IPS-20b (cell line): ENCODE data around the gene OPTC.
"Not testable (repeated sequence)": the region's sequence is repeated elsewhere in the genome, so short reads cannot be mapped to it uniquely, and the experiment has no call there.

Experiments
- H3K27ac ChIP-seq: one replicate; pipeline ENCODE4 v1.5.1; 2013; ENCODE audit warnings: low read length
- H3K27me3 ChIP-seq: 2 replicates; pipeline ENCODE4 v1.6.1; 2013; ENCODE audit warnings: mild to moderate bottlenecking, low read length, inconsistent platforms; ENCODE audit not compliant: insufficient read depth
- H3K36me3 ChIP-seq: 2 replicates; pipeline ENCODE4 v1.6.1; 2013; ENCODE audit warnings: low read depth, mild to moderate bottlenecking, inconsistent platforms, low read length, moderate library complexity; ENCODE audit not compliant: insufficient read depth
- H3K4me1 ChIP-seq: 2 replicates; pipeline ENCODE4 v1.6.1; 2013; ENCODE audit warnings: mild to moderate bottlenecking, control low read depth, inconsistent platforms, low read length, moderate library complexity; ENCODE audit not compliant: insufficient read depth
- H3K4me3 ChIP-seq: 2 replicates; pipeline ENCODE4 v1.5.1; 2013; ENCODE audit warnings: mild to moderate bottlenecking, low read length, inconsistent platforms
- H3K9ac ChIP-seq: 2 replicates; pipeline ENCODE4 v1.6.1; 2013; ENCODE audit warnings: low read depth, mild to moderate bottlenecking, inconsistent platforms, low read length, moderate library complexity
- H3K9me3 ChIP-seq: 2 replicates; pipeline ENCODE4 v1.6.1; 2013; ENCODE audit warnings: mild to moderate bottlenecking, low read depth, low read length, inconsistent platforms; ENCODE audit not compliant: insufficient read depth

Gene OPTC

GRCh38 chr1:203511513-203511912, 17.6 kb downstream of the OPTC start:
- no peak overlapping the region for H3K4me3 ChIP-seq
- H3K9me3 ChIP-seq, result no peaks in the 10 kb centered on the region
- no peak overlapping the region for H3K27ac ChIP-seq
- peaks cover 43% of the 10 kb centered on the region for H3K4me1 ChIP-seq
- H3K9ac ChIP-seq, result no peak overlapping the region
- H3K27me3 ChIP-seq, result peaks cover 47% of the 10 kb centered on the region
- no peaks in the 10 kb centered on the region for H3K36me3 ChIP-seq

DNA sequence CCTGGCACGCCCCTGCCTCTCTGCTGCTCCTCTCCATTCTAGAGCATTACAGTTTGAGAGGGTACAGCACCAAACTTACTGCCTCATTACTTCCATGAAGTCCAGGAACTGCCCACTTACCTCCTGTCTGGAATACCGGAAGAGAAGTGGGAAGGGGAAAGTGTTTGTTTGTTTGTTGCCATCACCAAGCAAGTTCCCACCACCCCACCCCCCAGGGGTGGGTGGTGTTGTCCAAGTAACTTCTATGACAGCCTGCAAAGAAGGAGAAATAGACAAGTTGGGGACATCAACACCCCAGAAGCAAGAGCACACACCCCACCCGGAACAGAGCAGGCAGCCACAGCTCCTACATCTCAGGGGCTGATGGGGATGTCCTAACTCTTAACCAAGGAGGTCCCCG, 18.0 kb downstream of the OPTC start:
- Histone ChIP-seq H3K9ac (no peak overlapping the region), H3K27ac (no peak overlapping the region)

DNA sequence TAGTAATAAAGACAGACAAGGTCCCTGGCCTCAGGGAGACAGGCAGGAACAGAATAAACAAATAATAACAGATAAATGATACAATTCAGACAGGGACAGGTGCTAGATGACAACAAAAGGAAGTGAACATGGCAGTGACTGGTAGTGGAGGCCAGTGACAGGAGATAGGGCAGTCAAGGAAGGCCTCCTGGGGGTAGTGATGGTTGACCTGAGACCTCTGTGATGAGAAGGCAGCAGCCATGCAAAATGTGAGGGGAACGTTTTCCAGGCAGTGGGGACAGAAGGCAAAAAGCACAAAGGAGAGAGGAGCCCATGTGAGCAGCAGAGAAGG, 18.5 kb downstream of the OPTC start:
- Histone ChIP-seq H3K27me3 (peaks cover 57% of the 10 kb centered on the region), H3K4me3 (no peak overlapping the region), H3K4me1 (peaks cover 40% of the 10 kb centered on the region), H3K9me3 (no peaks in the 10 kb centered on the region), H3K36me3 (no peaks in the 10 kb centered on the region), H3K27ac (no peak overlapping the region), H3K9ac (no peak overlapping the region)

More for the DNA sequence above, 18.0 kb downstream of the OPTC start:
- no peak overlapping the region for H3K4me3 ChIP-seq
- H3K4me1 ChIP-seq, result peaks cover 42% of the 10 kb centered on the region
- H3K9me3 ChIP-seq, result no peaks in the 10 kb centered on the region
- H3K36me3 ChIP-seq, result no peaks in the 10 kb centered on the region
- H3K27me3 ChIP-seq, result peaks cover 52% of the 10 kb centered on the region

- H3K27me3 ChIP-seq, result peaks cover 62% of the 10 kb centered on the region
- peaks cover 37% of the 10 kb centered on the region for H3K4me1 ChIP-seq
- H3K9me3 ChIP-seq, result no peaks in the 10 kb centered on the region
- no peak overlapping the region for H3K27ac ChIP-seq
- H3K9ac ChIP-seq, result 0 out of 2 replicates have a peak overlapping the region, but pooled peaks have one; percentile 29
- no peaks in the 10 kb centered on the region for H3K36me3 ChIP-seq
- no peak overlapping the region for H3K4me3 ChIP-seq
Observed at GRCh38 chr1:203512848-203513584, 19.1 kb downstream of the OPTC start.

GRCh38 chr1:203513585-203514031, 19.7 kb downstream of the OPTC start:
- Histone ChIP-seq H3K4me1 (peaks cover 34% of the 10 kb centered on the region), H3K9ac (peak overlapping the region; percentile 29; the same call in 1 of the 2 replicates), H3K36me3 (no peaks in the 10 kb centered on the region), H3K27me3 (peaks cover 68% of the 10 kb centered on the region), H3K4me3 (peak overlapping the region; percentile 45; the same call in 1 of the 2 replicates), H3K9me3 (no peaks in the 10 kb centered on the region), H3K27ac (no peak overlapping the region)

- no peaks in the 10 kb centered on the region for H3K36me3 ChIP-seq
- no peaks in the 10 kb centered on the region for H3K9me3 ChIP-seq
- peaks cover 48% of the 10 kb centered on the region for H3K4me1 ChIP-seq
- no peak overlapping the region for H3K9ac ChIP-seq
- H3K27me3 ChIP-seq, result peaks cover 94% of the 10 kb centered on the region
- no peak overlapping the region for H3K27ac ChIP-seq
- H3K4me3 ChIP-seq, result no peak overlapping the region
Observed at GRCh38 chr1:203516184-203516583, 22.2 kb downstream of the OPTC start.

- Histone ChIP-seq H3K36me3 (no peaks in the 10 kb centered on the region), H3K4me1 (peaks cover 51% of the 10 kb centered on the region), H3K9ac (no peak overlapping the region), H3K27me3 (peaks cover 100% of the 10 kb centered on the region), H3K4me3 (no peak overlapping the region), H3K9me3 (no peaks in the 10 kb centered on the region), H3K27ac (no peak overlapping the region)
Observed at GRCh38 chr1:203516906-203517305, 23.0 kb downstream of the OPTC start.

- H3K27me3 ChIP-seq, result peaks cover 99% of the 10 kb centered on the region
- H3K27ac ChIP-seq, result no peak overlapping the region
- H3K4me1 ChIP-seq, result peaks cover 52% of the 10 kb centered on the region
- no peaks in the 10 kb centered on the region for H3K36me3 ChIP-seq
- no peak overlapping the region for H3K4me3 ChIP-seq
- no peak overlapping the region for H3K9ac ChIP-seq
- no peaks in the 10 kb centered on the region for H3K9me3 ChIP-seq
Observed at GRCh38 chr1:203517426-203518110, 23.6 kb downstream of the OPTC start.

GRCh38 chr1:203518139-203518538, 24.2 kb downstream of the OPTC start:
- not testable (repeated sequence) for H3K27ac ChIP-seq, H3K9me3 ChIP-seq, H3K9ac ChIP-seq, H3K4me3 ChIP-seq, H3K36me3 ChIP-seq
- H3K27me3 ChIP-seq, result peaks cover 93% of the 10 kb centered on the region
- peaks cover 50% of the 10 kb centered on the region for H3K4me1 ChIP-seq

DNA sequence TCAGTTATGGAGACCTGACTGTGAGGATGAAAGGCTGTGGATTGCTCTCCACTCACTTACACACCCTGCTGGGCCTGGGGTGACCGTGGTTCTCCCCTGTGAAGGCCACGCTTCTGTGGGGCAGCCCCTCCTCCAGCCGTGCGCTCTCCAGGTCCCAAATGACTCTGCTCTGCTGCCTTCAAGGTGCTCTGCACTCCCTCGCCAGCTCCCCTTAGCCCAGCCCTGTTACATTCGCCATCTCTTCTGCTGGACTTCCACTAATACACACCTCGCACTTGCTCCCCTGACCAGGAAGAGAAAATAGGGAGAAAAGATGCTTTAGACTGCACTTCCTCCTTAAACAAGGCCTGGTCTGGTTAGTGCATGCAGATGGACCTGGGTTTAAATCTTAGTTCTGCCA, 24.6 kb downstream of the OPTC start:
- Histone ChIP-seq H3K4me1 (peaks cover 46% of the 10 kb centered on the region), H3K9ac (no peak overlapping the region), H3K27me3 (peaks cover 89% of the 10 kb centered on the region), H3K9me3 (no peaks in the 10 kb centered on the region), H3K36me3 (no peaks in the 10 kb centered on the region), H3K27ac (no peak overlapping the region), H3K4me3 (peak overlapping the region; percentile 56)

DNA sequence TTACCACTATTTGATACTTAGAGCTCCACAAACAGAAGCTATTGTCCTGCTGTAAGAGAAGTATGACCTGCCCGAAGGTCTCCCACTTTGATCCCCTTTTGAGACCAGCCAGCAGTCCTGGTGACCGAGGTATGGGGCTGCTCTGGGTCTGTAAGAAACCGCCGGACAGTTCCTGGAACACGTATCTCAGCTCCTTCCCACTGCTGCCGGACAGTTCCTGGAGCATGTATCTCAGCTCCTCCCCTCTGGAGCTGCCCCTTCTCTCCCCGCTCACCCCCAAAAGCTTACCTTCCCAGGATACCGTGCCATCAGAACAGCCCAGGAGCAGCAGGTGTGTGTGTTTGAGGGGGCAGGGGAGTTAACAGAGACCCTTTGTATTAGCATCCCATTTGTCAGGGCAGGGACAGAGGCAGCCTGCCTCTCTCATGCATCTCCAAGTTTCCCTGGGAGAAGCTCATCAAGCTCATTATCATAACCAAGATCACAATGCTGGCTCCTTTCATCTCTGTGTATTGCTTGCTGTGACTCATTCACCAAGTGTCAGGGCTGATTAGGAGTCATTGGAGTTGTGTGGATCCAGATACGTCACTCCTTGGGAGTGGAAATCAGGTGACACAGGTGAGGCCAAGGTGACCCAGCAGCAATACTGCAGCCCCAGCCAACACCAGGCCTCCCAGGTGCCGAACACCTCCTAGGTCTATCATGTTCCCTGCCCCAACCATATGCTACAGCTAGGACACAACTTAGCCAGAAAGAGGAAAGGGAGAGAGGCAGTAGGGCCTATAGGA, 25.3 kb downstream of the OPTC start:
- Histone ChIP-seq H3K4me1 (peaks cover 45% of the 10 kb centered on the region), H3K4me3 (peak overlapping the region; percentile 56), H3K27ac (no peak overlapping the region), H3K9ac (no peak overlapping the region), H3K27me3 (peaks cover 82% of the 10 kb centered on the region), H3K9me3 (no peaks in the 10 kb centered on the region), H3K36me3 (no peaks in the 10 kb centered on the region)
